Mucosa of stomach (tissue), 1 donor: ENCODE data around the gene HYOU1.
A peak's percentile ranks its signal among the peaks of the same experiment; 100 is the strongest.
"Not testable (repeated sequence)": the region's sequence is repeated elsewhere in the genome, so short reads cannot be mapped to it uniquely, and the experiment has no call there.

Source experiments
- H3K27me3 ChIP-seq: one replicate; pipeline ENCODE4 v1.7.0; 2013; ENCODE audit warnings: mild to moderate bottlenecking, low read length; ENCODE audit not compliant: control insufficient read depth, insufficient read depth
- H3K36me3 ChIP-seq: one replicate; pipeline ENCODE4 v1.7.0; 2013; ENCODE audit warnings: low read length; ENCODE audit not compliant: control insufficient read depth, insufficient read depth
- H3K4me1 ChIP-seq: one replicate; pipeline ENCODE4 v1.7.0; 2013; ENCODE audit warnings: mild to moderate bottlenecking, low read length; ENCODE audit not compliant: control insufficient read depth, insufficient read depth
- H3K4me3 ChIP-seq: one replicate; pipeline ENCODE4 v1.7.0; 2013; ENCODE audit warnings: low read length
- H3K9ac ChIP-seq: one replicate; pipeline ENCODE4 v1.7.0; 2013; ENCODE audit warnings: mild to moderate bottlenecking, low read length, moderate library complexity
- H3K9me3 ChIP-seq: one replicate; pipeline ENCODE4 v1.7.0; 2013; ENCODE audit warnings: mild to moderate bottlenecking, low read length, moderate library complexity; ENCODE audit not compliant: control insufficient read depth
- donor health status: Pancreatic carcinoma.

The HYOU1 gene

GRCh38 chr11:119081682-119082260 is 24.8 kb upstream of the HYOU1 start:
- Histone ChIP-seq H3K9ac (no peak overlapping the region), H3K9me3 (no peaks in the 10 kb centered on the region), H3K36me3 (peaks cover 21% of the 10 kb centered on the region), H3K27me3 (no peaks in the 10 kb centered on the region), H3K4me1 (peaks cover 14% of the 10 kb centered on the region), H3K4me3 (no peak overlapping the region)

- no peak overlapping the region for H3K4me3 ChIP-seq
- H3K36me3 ChIP-seq: peaks cover 23% of the 10 kb centered on the region
- H3K4me1 ChIP-seq: no peaks in the 10 kb centered on the region
Measured at GRCh38 chr11:119078675-119079420, 21.8 kb upstream of the HYOU1 start.

GRCh38 chr11:119077839-119078238 is 20.8 kb upstream of the HYOU1 start:
- H3K9ac ChIP-seq: no peak overlapping the region
- H3K4me3 ChIP-seq: no peak overlapping the region
- no peaks in the 10 kb centered on the region for H3K9me3 ChIP-seq
- H3K27me3 ChIP-seq: no peaks in the 10 kb centered on the region
- peaks cover 23% of the 10 kb centered on the region for H3K36me3 ChIP-seq
- H3K4me1 ChIP-seq: no peaks in the 10 kb centered on the region

More at GRCh38 chr11:119078675-119079420, 21.8 kb upstream of the HYOU1 start:
- Histone ChIP-seq H3K9ac (no peak overlapping the region), H3K27me3 (no peaks in the 10 kb centered on the region), H3K9me3 (no peaks in the 10 kb centered on the region)

GRCh38 chr11:119067371-119068222 is 10.6 kb upstream of the HYOU1 start, which contains the start of gene VPS11:
Gene VPS11 (plus strand): TSS chr11:119067818. CDS start chr11:119067824, 6 bp downstream.
- Histone ChIP-seq H3K4me3 (peak within 1 kb of the TSS; percentile 98), H3K4me1 (peaks cover 8% of the 10 kb centered on the region), H3K27me3 (no peaks in the 10 kb centered on the region), H3K9me3 (no peaks in the 10 kb centered on the region), H3K9ac (peak within 1 kb of the TSS; percentile 95), H3K36me3 (no peaks in the 10 kb centered on the region)

- no peaks in the 10 kb centered on the region for H3K36me3 ChIP-seq
- H3K4me1 ChIP-seq: peaks cover 10% of the 10 kb centered on the region
- H3K9ac ChIP-seq: no peak overlapping the region
- no peak overlapping the region for H3K4me3 ChIP-seq
- H3K27me3 ChIP-seq: no peaks in the 10 kb centered on the region
- no peaks in the 10 kb centered on the region for H3K9me3 ChIP-seq
Measured at GRCh38 chr11:119065369-119065768, 8.4 kb upstream of the HYOU1 start.

- no peaks in the 10 kb centered on the region for H3K27me3 ChIP-seq
- H3K9me3 ChIP-seq: no peaks in the 10 kb centered on the region
- H3K4me3 ChIP-seq: no peak overlapping the region
- no peaks in the 10 kb centered on the region for H3K36me3 ChIP-seq
- H3K9ac ChIP-seq: no peak overlapping the region
- peaks cover 10% of the 10 kb centered on the region for H3K4me1 ChIP-seq
Measured at GRCh38 chr11:119062779-119063178, 5.8 kb upstream of the HYOU1 start.

GRCh38 chr11:119061256-119061655 is 4.3 kb upstream of the HYOU1 start:
- H3K9ac ChIP-seq: no peak overlapping the region
- no peaks in the 10 kb centered on the region for H3K9me3 ChIP-seq
- H3K27me3 ChIP-seq: no peaks in the 10 kb centered on the region
- peaks cover 8% of the 10 kb centered on the region for H3K4me1 ChIP-seq
- no peaks in the 10 kb centered on the region for H3K36me3 ChIP-seq
- no peak overlapping the region for H3K4me3 ChIP-seq

GRCh38 chr11:119059128-119059527 is 2.1 kb upstream of the HYOU1 start:
- H3K4me3 ChIP-seq, H3K9ac ChIP-seq, H3K36me3 ChIP-seq: not testable (repeated sequence)

GRCh38 chr11:119056421-119056999 is 495 bp downstream of the HYOU1 start:
- Histone ChIP-seq H3K9me3 (no peaks in the 10 kb centered on the region), H3K4me3 (peak overlapping the region; percentile 60), H3K4me1 (peaks cover 15% of the 10 kb centered on the region), H3K27me3 (no peaks in the 10 kb centered on the region), H3K9ac (peak overlapping the region; percentile 75), H3K36me3 (peaks cover 24% of the 10 kb centered on the region)

More at GRCh38 chr11:119059128-119059527, 2.1 kb upstream of the HYOU1 start:
- H3K27me3 ChIP-seq, H3K9me3 ChIP-seq: not testable (repeated sequence)
- H3K4me1 ChIP-seq: peaks cover 20% of the 10 kb centered on the region

- Histone ChIP-seq H3K36me3 (peaks cover 24% of the 10 kb centered on the region), H3K9me3 (no peaks in the 10 kb centered on the region), H3K27me3 (no peaks in the 10 kb centered on the region), H3K4me1 (peaks cover 15% of the 10 kb centered on the region), H3K4me3 (peak overlapping the region; percentile 60), H3K9ac (peak overlapping the region; percentile 75)
Measured at GRCh38 chr11:119055901-119056300, 1.1 kb downstream of the HYOU1 start.

- Histone ChIP-seq H3K9me3 (no peaks in the 10 kb centered on the region), H3K27me3 (no peaks in the 10 kb centered on the region), H3K36me3 (peaks cover 26% of the 10 kb centered on the region), H3K9ac (no peak overlapping the region), H3K4me1 (peaks cover 15% of the 10 kb centered on the region), H3K4me3 (no peak overlapping the region)
Measured at GRCh38 chr11:119054418-119054817, 2.6 kb downstream of the HYOU1 start.
